A673 (cell line): ENCODE measurements around the gene ANKRD17.

Experiments used
- EZH2 ChIP-seq: fragments of 200-600 bp; sonication (generic); IDR thresholded peaks from 2 replicates; pipeline ENCODE4 v1.6.1; 2017; ENCODE audit warnings: borderline replicate concordance, low read depth, mild to moderate bottlenecking, mixed read lengths, antibody characterized with exemption, low read length; ENCODE audit not compliant: poor library complexity, severe bottlenecking
- TF ChIP-seq, protein P1 (sequence below): fragments of 300-800, 200-600 bp; sonication (generic); conservative IDR thresholded peaks from 2 replicates; pipeline ENCODE4 v1.5.1; 2017; ENCODE audit warnings: low read depth, mild to moderate bottlenecking, antibody characterized with exemption, low read length, moderate library complexity, mixed read lengths

DNA sequence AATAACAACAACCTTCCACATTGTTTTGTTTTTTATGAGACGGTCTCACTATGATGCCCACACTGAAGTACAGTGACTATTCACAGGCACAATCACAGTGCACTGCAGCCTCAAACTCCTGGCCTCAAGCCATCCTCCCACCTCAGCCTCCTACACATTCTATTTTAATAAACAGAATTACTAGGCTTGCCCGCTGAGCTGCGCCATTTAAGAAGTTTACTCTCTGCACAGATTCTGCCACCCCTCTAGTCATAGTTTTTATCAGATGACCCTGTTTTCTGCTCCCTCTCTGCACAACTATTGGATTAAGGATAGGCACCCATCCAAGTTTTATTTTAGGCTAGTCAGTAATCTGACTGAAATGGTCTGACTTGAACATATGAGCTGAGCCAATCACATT, 177.8 kb downstream of the ANKRD17 start:
- TF ChIP-seq, protein P1, sequence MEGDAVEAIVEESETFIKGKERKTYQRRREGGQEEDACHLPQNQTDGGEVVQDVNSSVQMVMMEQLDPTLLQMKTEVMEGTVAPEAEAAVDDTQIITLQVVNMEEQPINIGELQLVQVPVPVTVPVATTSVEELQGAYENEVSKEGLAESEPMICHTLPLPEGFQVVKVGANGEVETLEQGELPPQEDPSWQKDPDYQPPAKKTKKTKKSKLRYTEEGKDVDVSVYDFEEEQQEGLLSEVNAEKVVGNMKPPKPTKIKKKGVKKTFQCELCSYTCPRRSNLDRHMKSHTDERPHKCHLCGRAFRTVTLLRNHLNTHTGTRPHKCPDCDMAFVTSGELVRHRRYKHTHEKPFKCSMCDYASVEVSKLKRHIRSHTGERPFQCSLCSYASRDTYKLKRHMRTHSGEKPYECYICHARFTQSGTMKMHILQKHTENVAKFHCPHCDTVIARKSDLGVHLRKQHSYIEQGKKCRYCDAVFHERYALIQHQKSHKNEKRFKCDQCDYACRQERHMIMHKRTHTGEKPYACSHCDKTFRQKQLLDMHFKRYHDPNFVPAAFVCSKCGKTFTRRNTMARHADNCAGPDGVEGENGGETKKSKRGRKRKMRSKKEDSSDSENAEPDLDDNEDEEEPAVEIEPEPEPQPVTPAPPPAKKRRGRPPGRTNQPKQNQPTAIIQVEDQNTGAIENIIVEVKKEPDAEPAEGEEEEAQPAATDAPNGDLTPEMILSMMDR, result no peak
- TF ChIP-seq EZH2, result no peak
